Retinal pigment epithelial cell (primary cell): ENCODE data around the gene POMGNT2.
"Not testable (repeated sequence)": the region's sequence is repeated elsewhere in the genome, so short reads cannot be mapped to it uniquely, and the experiment has no call there.

ENCODE experiments used
- DNase-seq: peaks from one replicate; pipeline ENCODE4 v3.0.0-alpha.2; 2010; ENCODE audit warnings: low read depth
- H3K4me3 ChIP-seq: 2 replicates; pipeline ENCODE4 v1.5.1; 2011; ENCODE audit warnings: mild to moderate bottlenecking, low read length, control low read depth, moderate library complexity
- TF ChIP-seq, protein P1 (sequence below): conservative IDR thresholded peaks from 2 replicates; pipeline ENCODE4 v1.5.1; 2011; ENCODE audit warnings: low read depth, low read length, control low read depth, inconsistent platforms

POMGNT2 gene

GRCh38 chr3:43048470-43048869 is 57.4 kb downstream of the POMGNT2 start:
- DNase-seq, result no peak
- TF ChIP-seq, protein P1, sequence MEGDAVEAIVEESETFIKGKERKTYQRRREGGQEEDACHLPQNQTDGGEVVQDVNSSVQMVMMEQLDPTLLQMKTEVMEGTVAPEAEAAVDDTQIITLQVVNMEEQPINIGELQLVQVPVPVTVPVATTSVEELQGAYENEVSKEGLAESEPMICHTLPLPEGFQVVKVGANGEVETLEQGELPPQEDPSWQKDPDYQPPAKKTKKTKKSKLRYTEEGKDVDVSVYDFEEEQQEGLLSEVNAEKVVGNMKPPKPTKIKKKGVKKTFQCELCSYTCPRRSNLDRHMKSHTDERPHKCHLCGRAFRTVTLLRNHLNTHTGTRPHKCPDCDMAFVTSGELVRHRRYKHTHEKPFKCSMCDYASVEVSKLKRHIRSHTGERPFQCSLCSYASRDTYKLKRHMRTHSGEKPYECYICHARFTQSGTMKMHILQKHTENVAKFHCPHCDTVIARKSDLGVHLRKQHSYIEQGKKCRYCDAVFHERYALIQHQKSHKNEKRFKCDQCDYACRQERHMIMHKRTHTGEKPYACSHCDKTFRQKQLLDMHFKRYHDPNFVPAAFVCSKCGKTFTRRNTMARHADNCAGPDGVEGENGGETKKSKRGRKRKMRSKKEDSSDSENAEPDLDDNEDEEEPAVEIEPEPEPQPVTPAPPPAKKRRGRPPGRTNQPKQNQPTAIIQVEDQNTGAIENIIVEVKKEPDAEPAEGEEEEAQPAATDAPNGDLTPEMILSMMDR, result no peak
- no peak overlapping the region for H3K4me3 ChIP-seq

DNA sequence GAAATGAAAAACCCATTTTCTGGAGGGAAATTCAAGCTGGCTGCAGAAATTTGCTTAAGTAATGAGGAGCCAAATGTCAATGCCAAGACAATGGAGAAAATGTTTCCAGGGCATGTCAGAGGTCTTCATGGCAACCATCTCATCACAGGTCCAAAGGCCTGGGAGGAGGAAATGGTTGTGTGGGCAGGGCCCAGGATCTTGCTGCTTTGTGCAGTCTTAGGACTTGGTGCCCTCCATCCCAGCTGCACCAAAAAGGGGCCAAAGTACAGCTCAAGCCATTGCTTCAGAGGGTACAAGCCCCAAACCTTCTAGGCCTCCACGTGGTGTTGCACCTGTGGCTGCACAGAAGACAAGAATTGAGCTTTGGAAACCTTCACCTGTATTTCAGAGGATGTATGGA is 59.3 kb downstream of the POMGNT2 start:
- TF ChIP-seq, protein P1, result no peak
- H3K4me3 ChIP-seq, result no peak overlapping the region
- DNase-seq, result no peak

DNA sequence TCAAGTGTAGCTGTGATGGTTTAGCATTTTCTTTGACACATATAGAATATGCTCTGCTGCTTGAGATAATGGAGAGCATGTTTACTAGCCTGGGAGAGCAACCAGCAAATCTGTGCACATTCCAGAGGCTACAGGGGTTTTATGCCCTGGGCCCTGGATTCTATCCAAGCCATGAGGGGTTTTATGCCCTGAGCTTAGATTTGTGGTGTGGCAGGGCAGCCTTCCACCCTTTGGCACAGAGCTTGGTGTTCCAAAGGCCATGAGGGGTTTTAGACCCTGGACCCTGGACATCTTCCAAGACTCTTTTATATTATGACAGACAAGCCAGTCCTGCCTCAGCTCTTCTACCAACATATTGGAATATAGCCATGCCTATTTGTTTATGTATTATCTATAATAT is 60.8 kb downstream of the POMGNT2 start:
- H3K4me3 ChIP-seq, DNase-seq: not testable (repeated sequence)

- no peak for DNase-seq
- TF ChIP-seq, protein P1, result no peak
- no peak overlapping the region for H3K4me3 ChIP-seq
These were observed 62.1 kb downstream of the POMGNT2 start for GRCh38 chr3:43043793-43044192.

- H3K4me3 ChIP-seq, result no peak overlapping the region
- no peak for DNase-seq
- TF ChIP-seq, protein P1, result no peak
These were observed 62.7 kb downstream of the POMGNT2 start for GRCh38 chr3:43043071-43043766.

GRCh38 chr3:43041517-43041916 is 64.4 kb downstream of the POMGNT2 start:
- no peak overlapping the region for H3K4me3 ChIP-seq
- no peak for DNase-seq
- TF ChIP-seq, protein P1, result no peak

DNA sequence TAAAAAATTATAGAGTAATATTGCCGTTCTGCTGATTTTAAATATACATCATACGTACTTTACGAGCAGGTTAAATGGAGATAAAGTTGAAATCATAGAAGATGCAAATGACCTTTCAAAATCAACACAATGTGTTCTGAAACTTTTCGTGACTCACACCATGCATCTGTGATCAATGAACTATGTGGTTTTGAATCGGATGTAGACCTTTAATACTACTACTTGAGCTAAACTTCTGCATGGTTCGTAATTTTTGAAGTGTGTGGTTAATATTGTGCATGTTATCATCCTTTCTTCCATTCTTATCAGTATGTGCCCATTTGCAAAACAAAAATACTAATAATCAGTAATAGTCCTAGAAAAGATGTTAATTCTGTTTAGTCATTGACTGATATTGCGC is 67.9 kb downstream of the POMGNT2 start:
- TF ChIP-seq, protein P1, result no peak
- H3K4me3 ChIP-seq, result no peak overlapping the region

More for the DNA sequence above, 67.9 kb downstream of the POMGNT2 start:
- no peak for DNase-seq
